ENCODE results near the gene ITPR2.

DNA sequence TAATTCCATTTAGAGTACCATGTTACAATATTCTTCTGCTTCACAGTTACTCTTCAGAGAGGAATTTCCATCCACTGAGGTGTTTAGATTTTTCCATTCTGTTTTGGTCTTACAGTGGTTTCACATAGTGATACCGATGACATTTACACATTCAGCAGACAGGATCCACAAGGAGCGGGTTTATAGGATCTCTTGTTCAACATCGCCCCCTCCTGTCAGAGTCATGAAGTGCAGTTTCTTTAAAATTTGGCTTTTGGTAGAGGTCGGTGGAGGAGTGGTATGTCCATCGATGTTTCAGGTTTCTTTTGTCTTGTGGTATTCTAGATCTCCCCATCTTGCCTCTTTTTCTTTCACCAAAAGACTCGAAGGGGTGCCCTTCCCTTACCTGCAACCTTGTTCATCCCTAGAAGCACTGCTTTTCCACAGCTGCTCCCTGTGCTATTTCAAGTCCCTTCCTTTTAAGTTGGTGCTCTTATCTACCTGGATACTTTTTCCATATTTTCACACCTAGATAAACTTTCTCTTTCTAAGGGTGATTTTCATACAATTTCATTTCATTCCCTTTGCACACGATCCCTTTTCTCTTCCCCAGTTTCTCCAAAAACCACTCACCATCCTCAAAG lies 181.3 kb downstream of the ITPR2 start:
- TF ChIP-seq, protein P1, sequence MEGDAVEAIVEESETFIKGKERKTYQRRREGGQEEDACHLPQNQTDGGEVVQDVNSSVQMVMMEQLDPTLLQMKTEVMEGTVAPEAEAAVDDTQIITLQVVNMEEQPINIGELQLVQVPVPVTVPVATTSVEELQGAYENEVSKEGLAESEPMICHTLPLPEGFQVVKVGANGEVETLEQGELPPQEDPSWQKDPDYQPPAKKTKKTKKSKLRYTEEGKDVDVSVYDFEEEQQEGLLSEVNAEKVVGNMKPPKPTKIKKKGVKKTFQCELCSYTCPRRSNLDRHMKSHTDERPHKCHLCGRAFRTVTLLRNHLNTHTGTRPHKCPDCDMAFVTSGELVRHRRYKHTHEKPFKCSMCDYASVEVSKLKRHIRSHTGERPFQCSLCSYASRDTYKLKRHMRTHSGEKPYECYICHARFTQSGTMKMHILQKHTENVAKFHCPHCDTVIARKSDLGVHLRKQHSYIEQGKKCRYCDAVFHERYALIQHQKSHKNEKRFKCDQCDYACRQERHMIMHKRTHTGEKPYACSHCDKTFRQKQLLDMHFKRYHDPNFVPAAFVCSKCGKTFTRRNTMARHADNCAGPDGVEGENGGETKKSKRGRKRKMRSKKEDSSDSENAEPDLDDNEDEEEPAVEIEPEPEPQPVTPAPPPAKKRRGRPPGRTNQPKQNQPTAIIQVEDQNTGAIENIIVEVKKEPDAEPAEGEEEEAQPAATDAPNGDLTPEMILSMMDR (IDR thresholded peaks at IDR 0.05; ENCODE audit: low read depth, low read length) = peak; percentile 86
- TF ChIP-seq EZH2phosphoT487 (IDR thresholded peaks at IDR 0.05; ENCODE audit: low read depth) = no peak

Measured in OCI-LY3 (cell line).